ENCODE results near the gene ADAP2.

ADAP2 gene

GRCh38 chr17:30995347-30995746 lies 73.6 kb downstream of the ADAP2 start:
- H3K4me1 ChIP-seq (ENCODE audit: control insufficient read depth in 1 of 2, insufficient read depth in 2 of 2, low read length in 2 of 2), result peaks cover 0 to 4% of the 10 kb centered on the region in 2 donors
- H3K4me3 ChIP-seq (ENCODE audit: low read depth in 1 of 2, low read length in 2 of 2), result no peak overlapping the region
- H3K9me3 ChIP-seq (ENCODE audit: control insufficient read depth in 1 of 2, low read length in 2 of 2), result no peaks in the 10 kb centered on the region
- no peak overlapping the region for H3K27ac ChIP-seq (ENCODE audit: low read depth, low read length)
- H3K36me3 ChIP-seq (ENCODE audit: control insufficient read depth in 1 of 2, insufficient read depth in 2 of 2, low read length in 2 of 2), result peaks cover 26 to 52% of the 10 kb centered on the region in 2 donors
- no peak overlapping the region for H3K9ac ChIP-seq (ENCODE audit: low read depth in 1 of 2, low read length in 2 of 2)
- no peaks in the 10 kb centered on the region for H3K27me3 ChIP-seq (ENCODE audit: control insufficient read depth in 1 of 2, insufficient read depth in 2 of 2, low read length in 2 of 2)

- peaks cover 26 to 51% of the 10 kb centered on the region in 2 donors for H3K36me3 ChIP-seq (ENCODE audit: control insufficient read depth in 1 of 2, insufficient read depth in 2 of 2, low read length in 2 of 2)
- no peaks in the 10 kb centered on the region for H3K27me3 ChIP-seq (ENCODE audit: control insufficient read depth in 1 of 2, insufficient read depth in 2 of 2, low read length in 2 of 2)
- no peak overlapping the region for H3K4me3 ChIP-seq (ENCODE audit: low read depth in 1 of 2, low read length in 2 of 2)
- H3K9ac ChIP-seq (ENCODE audit: low read depth in 1 of 2, low read length in 2 of 2), result no peak overlapping the region
- H3K4me1 ChIP-seq (ENCODE audit: control insufficient read depth in 1 of 2, insufficient read depth in 2 of 2, low read length in 2 of 2), result peaks cover 0 to 4% of the 10 kb centered on the region in 2 donors
- no peaks in the 10 kb centered on the region for H3K9me3 ChIP-seq (ENCODE audit: control insufficient read depth in 1 of 2, low read length in 2 of 2)
- no peak overlapping the region for H3K27ac ChIP-seq (ENCODE audit: low read depth, low read length)
These were observed 74.7 kb downstream of the ADAP2 start for GRCh38 chr17:30996486-30996885.

- Histone ChIP-seq H3K4me3 (ENCODE audit: low read depth in 1 of 2, low read length in 2 of 2) (no peak overlapping the region), H3K36me3 (ENCODE audit: control insufficient read depth in 1 of 2, insufficient read depth in 2 of 2, low read length in 2 of 2) (peaks cover 26 to 56% of the 10 kb centered on the region in 2 donors), H3K9ac (ENCODE audit: low read depth in 1 of 2, low read length in 2 of 2) (no peak overlapping the region), H3K27me3 (ENCODE audit: control insufficient read depth in 1 of 2, insufficient read depth in 2 of 2, low read length in 2 of 2) (no peaks in the 10 kb centered on the region), H3K9me3 (ENCODE audit: control insufficient read depth in 1 of 2, low read length in 2 of 2) (no peaks in the 10 kb centered on the region), H3K4me1 (ENCODE audit: control insufficient read depth in 1 of 2, insufficient read depth in 2 of 2, low read length in 2 of 2) (peaks cover 0 to 4% of the 10 kb centered on the region in 2 donors), H3K27ac (ENCODE audit: low read depth, low read length) (no peak overlapping the region)
These were observed 75.5 kb downstream of the ADAP2 start for GRCh38 chr17:30997270-30997669.

- H3K27me3 ChIP-seq (ENCODE audit: control insufficient read depth in 1 of 2, insufficient read depth in 2 of 2, low read length in 2 of 2), result no peaks in the 10 kb centered on the region
- H3K27ac ChIP-seq (ENCODE audit: low read depth, low read length), result no peak overlapping the region
- no peaks in the 10 kb centered on the region for H3K9me3 ChIP-seq (ENCODE audit: control insufficient read depth in 1 of 2, low read length in 2 of 2)
- H3K4me3 ChIP-seq (ENCODE audit: low read depth in 1 of 2, low read length in 2 of 2), result no peak overlapping the region
- H3K4me1 ChIP-seq (ENCODE audit: control insufficient read depth in 1 of 2, insufficient read depth in 2 of 2, low read length in 2 of 2), result peaks cover 0 to 4% of the 10 kb centered on the region in 2 donors
- H3K36me3 ChIP-seq (ENCODE audit: control insufficient read depth in 1 of 2, insufficient read depth in 2 of 2, low read length in 2 of 2), result peaks cover 26 to 57% of the 10 kb centered on the region in 2 donors
- H3K9ac ChIP-seq (ENCODE audit: low read depth in 1 of 2, low read length in 2 of 2), result no peak overlapping the region
These were observed 76.1 kb downstream of the ADAP2 start for GRCh38 chr17:30997842-30998241.

- Histone ChIP-seq H3K4me1 (ENCODE audit: control insufficient read depth in 1 of 2, insufficient read depth in 2 of 2, low read length in 2 of 2) (no peaks in the 10 kb centered on the region), H3K9me3 (ENCODE audit: control insufficient read depth in 1 of 2, low read length in 2 of 2) (no peaks in the 10 kb centered on the region), H3K36me3 (ENCODE audit: control insufficient read depth in 1 of 2, insufficient read depth in 2 of 2, low read length in 2 of 2) (peaks cover 21 to 45% of the 10 kb centered on the region in 2 donors), H3K27me3 (ENCODE audit: control insufficient read depth in 1 of 2, insufficient read depth in 2 of 2, low read length in 2 of 2) (no peaks in the 10 kb centered on the region), H3K4me3 (ENCODE audit: low read depth in 1 of 2, low read length in 2 of 2) (no peak overlapping the region), H3K27ac (ENCODE audit: low read depth, low read length) (no peak overlapping the region), H3K9ac (ENCODE audit: low read depth in 1 of 2, low read length in 2 of 2) (no peak overlapping the region)
These were observed 80.3 kb downstream of the ADAP2 start for GRCh38 chr17:31002047-31002446.

- no peak overlapping the region for H3K4me3 ChIP-seq (ENCODE audit: low read depth in 1 of 2, low read length in 2 of 2)
- peaks cover 11 to 35% of the 10 kb centered on the region in 2 donors for H3K36me3 ChIP-seq (ENCODE audit: control insufficient read depth in 1 of 2, insufficient read depth in 2 of 2, low read length in 2 of 2)
- peaks cover 0 to 5% of the 10 kb centered on the region in 2 donors for H3K4me1 ChIP-seq (ENCODE audit: control insufficient read depth in 1 of 2, insufficient read depth in 2 of 2, low read length in 2 of 2)
- H3K27ac ChIP-seq (ENCODE audit: low read depth, low read length), result no peak overlapping the region
- H3K9ac ChIP-seq (ENCODE audit: low read depth in 1 of 2, low read length in 2 of 2), result no peak overlapping the region
- no peaks in the 10 kb centered on the region for H3K27me3 ChIP-seq (ENCODE audit: control insufficient read depth in 1 of 2, insufficient read depth in 2 of 2, low read length in 2 of 2)
- H3K9me3 ChIP-seq (ENCODE audit: control insufficient read depth in 1 of 2, low read length in 2 of 2), result no peaks in the 10 kb centered on the region
These were observed 81.6 kb downstream of the ADAP2 start for GRCh38 chr17:31003225-31003866.

- Histone ChIP-seq H3K9ac (ENCODE audit: low read depth in 1 of 2, low read length in 2 of 2) (no peak overlapping the region), H3K36me3 (ENCODE audit: control insufficient read depth in 1 of 2, insufficient read depth in 2 of 2, low read length in 2 of 2) (peaks cover 3 to 28% of the 10 kb centered on the region in 2 donors), H3K4me1 (ENCODE audit: control insufficient read depth in 1 of 2, insufficient read depth in 2 of 2, low read length in 2 of 2) (peaks cover 0 to 5% of the 10 kb centered on the region in 2 donors), H3K4me3 (ENCODE audit: low read depth in 1 of 2, low read length in 2 of 2) (no peak overlapping the region), H3K27me3 (ENCODE audit: control insufficient read depth in 1 of 2, insufficient read depth in 2 of 2, low read length in 2 of 2) (no peaks in the 10 kb centered on the region), H3K27ac (ENCODE audit: low read depth, low read length) (no peak overlapping the region), H3K9me3 (ENCODE audit: control insufficient read depth in 1 of 2, low read length in 2 of 2) (no peaks in the 10 kb centered on the region)
These were observed 82.4 kb downstream of the ADAP2 start for GRCh38 chr17:31004160-31004559.

GRCh38 chr17:31007695-31008373 lies 86.1 kb downstream of the ADAP2 start:
- peak overlapping the region; percentile 66 to 77 for H3K9ac ChIP-seq (ENCODE audit: low read depth in 1 of 2, low read length in 2 of 2)
- no peaks in the 10 kb centered on the region for H3K9me3 ChIP-seq (ENCODE audit: control insufficient read depth in 1 of 2, low read length in 2 of 2)
- H3K27ac ChIP-seq (ENCODE audit: low read depth, low read length), result no peak overlapping the region
- H3K4me3 ChIP-seq (ENCODE audit: low read depth in 1 of 2, low read length in 2 of 2), result peak overlapping the region; percentile 67 to 78
- peaks cover 0 to 2% of the 10 kb centered on the region in 2 donors for H3K36me3 ChIP-seq (ENCODE audit: control insufficient read depth in 1 of 2, insufficient read depth in 2 of 2, low read length in 2 of 2)
- no peaks in the 10 kb centered on the region for H3K27me3 ChIP-seq (ENCODE audit: control insufficient read depth in 1 of 2, insufficient read depth in 2 of 2, low read length in 2 of 2)
- peaks cover 0 to 5% of the 10 kb centered on the region in 2 donors for H3K4me1 ChIP-seq (ENCODE audit: control insufficient read depth in 1 of 2, insufficient read depth in 2 of 2, low read length in 2 of 2)

- H3K27ac ChIP-seq (ENCODE audit: low read depth, low read length), result peak overlapping the region; percentile 42
- peak overlapping the region; percentile 67 to 78 for H3K4me3 ChIP-seq (ENCODE audit: low read depth in 1 of 2, low read length in 2 of 2)
- peak overlapping the region; percentile 66 to 77 for H3K9ac ChIP-seq (ENCODE audit: low read depth in 1 of 2, low read length in 2 of 2)
- H3K9me3 ChIP-seq (ENCODE audit: control insufficient read depth in 1 of 2, low read length in 2 of 2), result no peaks in the 10 kb centered on the region
- peaks cover 0 to under 1% of the 10 kb centered on the region in 2 donors for H3K36me3 ChIP-seq (ENCODE audit: control insufficient read depth in 1 of 2, insufficient read depth in 2 of 2, low read length in 2 of 2)
- no peaks in the 10 kb centered on the region for H3K27me3 ChIP-seq (ENCODE audit: control insufficient read depth in 1 of 2, insufficient read depth in 2 of 2, low read length in 2 of 2)
- H3K4me1 ChIP-seq (ENCODE audit: control insufficient read depth in 1 of 2, insufficient read depth in 2 of 2, low read length in 2 of 2), result peaks cover 0 to 5% of the 10 kb centered on the region in 2 donors
These were observed 86.8 kb downstream of the ADAP2 start for GRCh38 chr17:31008374-31009041.
